ENCODE data around the gene ZSWIM5.

DNA sequence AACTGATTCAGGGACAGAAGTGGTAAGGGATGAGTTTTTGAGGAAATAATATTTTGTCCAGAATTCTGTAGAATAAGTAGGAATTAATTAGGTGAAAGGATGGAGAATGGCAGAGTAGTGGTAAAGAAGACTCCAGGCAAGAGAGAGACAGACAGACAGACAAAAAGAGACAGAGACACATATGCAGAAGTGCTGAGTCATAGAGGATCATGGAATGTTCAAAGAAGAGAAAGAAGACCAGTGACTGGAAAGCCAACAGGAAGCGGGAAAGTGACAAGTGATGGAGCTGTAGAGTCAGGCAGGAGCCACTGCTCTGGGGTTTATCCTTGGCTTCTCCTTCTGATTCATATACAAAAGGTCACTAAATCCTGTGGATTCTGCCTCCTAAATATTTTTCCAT is 108.5 kb downstream of the ZSWIM5 start:
- TF ChIP-seq POLR2AphosphoS5 (IDR thresholded peaks at IDR 0.05; ENCODE audit: low read depth, low read length) (no peak), TAF1 (IDR thresholded peaks at IDR 0.05; ENCODE audit: borderline replicate concordance, insufficient read depth, low read length) (no peak), FOXP2 (optimal IDR thresholded peaks at IDR 0.05; ENCODE audit: borderline replicate concordance, extremely low read depth, extremely low read length, insufficient read depth) (no peak), SIN3A (IDR thresholded peaks at IDR 0.05; ENCODE audit: borderline replicate concordance, insufficient read depth, low read length) (no peak)
- TF ChIP-seq, protein P1, sequence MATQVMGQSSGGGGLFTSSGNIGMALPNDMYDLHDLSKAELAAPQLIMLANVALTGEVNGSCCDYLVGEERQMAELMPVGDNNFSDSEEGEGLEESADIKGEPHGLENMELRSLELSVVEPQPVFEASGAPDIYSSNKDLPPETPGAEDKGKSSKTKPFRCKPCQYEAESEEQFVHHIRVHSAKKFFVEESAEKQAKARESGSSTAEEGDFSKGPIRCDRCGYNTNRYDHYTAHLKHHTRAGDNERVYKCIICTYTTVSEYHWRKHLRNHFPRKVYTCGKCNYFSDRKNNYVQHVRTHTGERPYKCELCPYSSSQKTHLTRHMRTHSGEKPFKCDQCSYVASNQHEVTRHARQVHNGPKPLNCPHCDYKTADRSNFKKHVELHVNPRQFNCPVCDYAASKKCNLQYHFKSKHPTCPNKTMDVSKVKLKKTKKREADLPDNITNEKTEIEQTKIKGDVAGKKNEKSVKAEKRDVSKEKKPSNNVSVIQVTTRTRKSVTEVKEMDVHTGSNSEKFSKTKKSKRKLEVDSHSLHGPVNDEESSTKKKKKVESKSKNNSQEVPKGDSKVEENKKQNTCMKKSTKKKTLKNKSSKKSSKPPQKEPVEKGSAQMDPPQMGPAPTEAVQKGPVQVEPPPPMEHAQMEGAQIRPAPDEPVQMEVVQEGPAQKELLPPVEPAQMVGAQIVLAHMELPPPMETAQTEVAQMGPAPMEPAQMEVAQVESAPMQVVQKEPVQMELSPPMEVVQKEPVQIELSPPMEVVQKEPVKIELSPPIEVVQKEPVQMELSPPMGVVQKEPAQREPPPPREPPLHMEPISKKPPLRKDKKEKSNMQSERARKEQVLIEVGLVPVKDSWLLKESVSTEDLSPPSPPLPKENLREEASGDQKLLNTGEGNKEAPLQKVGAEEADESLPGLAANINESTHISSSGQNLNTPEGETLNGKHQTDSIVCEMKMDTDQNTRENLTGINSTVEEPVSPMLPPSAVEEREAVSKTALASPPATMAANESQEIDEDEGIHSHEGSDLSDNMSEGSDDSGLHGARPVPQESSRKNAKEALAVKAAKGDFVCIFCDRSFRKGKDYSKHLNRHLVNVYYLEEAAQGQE (IDR thresholded peaks at IDR 0.05; ENCODE audit: insufficient read depth in 1 of 2, low read depth in 2 of 2, low read length in 2 of 2), result no peak

All from PFSK-1 (cell line).